ENCODE measurements around the gene LDLRAP1. TPM values are rescaled to one million over a fixed set of nuclear protein-coding genes. Genes with fewer than 3 reads are reported as not detected.

The LDLRAP1 gene
- total and polyA plus RNA-seq, 2 experiments from 2014 or later: 9.6 to 22.7 TPM

DNA sequence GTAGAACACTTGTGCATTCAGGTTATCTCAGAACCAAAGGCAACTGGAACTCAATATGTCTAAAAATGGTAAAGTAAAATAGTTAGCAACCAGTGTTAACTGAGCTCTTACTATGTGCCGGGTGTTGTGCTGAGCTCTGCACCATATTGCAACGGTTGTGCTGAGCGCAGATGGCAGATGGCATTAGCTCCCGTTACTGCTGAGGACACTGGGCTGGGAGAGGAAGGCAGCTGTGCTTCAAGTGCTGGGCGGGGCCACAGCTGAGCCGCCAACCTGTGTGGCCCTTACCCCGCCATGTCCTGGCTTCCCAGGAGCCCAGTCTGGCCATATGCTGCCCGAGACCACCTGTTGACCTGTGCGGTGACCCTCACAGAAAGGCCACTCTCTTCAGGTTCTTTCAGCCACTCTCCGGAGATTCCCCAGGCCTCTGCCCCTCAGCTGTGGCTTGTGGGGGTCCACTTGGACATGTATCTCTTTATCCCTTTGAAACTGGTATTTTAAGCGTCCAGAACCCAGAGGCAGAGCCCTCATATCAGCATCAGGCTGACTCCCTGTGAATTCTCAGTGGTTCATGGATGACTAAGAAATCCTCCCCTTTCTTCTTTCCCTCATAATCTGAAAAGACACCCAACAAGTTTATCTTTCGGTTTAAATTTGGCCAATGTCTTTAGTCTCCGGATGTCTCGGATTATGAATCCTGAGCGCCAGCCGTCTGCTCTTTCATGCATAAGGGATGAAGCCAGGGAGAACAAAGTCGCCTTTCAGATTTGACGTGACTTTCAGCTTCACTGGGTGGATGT, 26.4 kb downstream of the LDLRAP1 start (continued):
- TF ChIP-seq, protein P1, sequence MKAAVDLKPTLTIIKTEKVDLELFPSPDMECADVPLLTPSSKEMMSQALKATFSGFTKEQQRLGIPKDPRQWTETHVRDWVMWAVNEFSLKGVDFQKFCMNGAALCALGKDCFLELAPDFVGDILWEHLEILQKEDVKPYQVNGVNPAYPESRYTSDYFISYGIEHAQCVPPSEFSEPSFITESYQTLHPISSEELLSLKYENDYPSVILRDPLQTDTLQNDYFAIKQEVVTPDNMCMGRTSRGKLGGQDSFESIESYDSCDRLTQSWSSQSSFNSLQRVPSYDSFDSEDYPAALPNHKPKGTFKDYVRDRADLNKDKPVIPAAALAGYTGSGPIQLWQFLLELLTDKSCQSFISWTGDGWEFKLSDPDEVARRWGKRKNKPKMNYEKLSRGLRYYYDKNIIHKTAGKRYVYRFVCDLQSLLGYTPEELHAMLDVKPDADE (IDR thresholded peaks at IDR 0.05): no peak
- no peak for TF ChIP-seq CREB1 (CRISPR knock-in tag; IDR thresholded peaks at IDR 0.05; ENCODE audit: low read depth)
- no peak for TF ChIP-seq ZNF114 (CRISPR knock-in tag; IDR thresholded peaks at IDR 0.05)
- TF ChIP-seq POLR2AphosphoS5 (IDR thresholded peaks at IDR 0.05; ENCODE audit: low read depth): no peak
- no peak for TF ChIP-seq JUNB (IDR thresholded peaks at IDR 0.05; ENCODE audit: unreplicated experiment)
- TF ChIP-seq ZNF462 (CRISPR knock-in tag; IDR thresholded peaks at IDR 0.05): no peak
- no peak for TF ChIP-seq EZH2 (IDR thresholded peaks at IDR 0.05; ENCODE audit: low read depth, unreplicated experiment)
- no peak for TF ChIP-seq ZNF331 (CRISPR knock-in tag; IDR thresholded peaks at IDR 0.05; ENCODE audit: low read depth)
- no peak for TF ChIP-seq NANOG (IDR thresholded peaks at IDR 0.05; ENCODE audit: borderline replicate concordance)

All from GM23338 (cell line).